HEK293 (cell line): Measurements from ENCODE around the gene RNF151.
"Not testable (repeated sequence)": the region's sequence is repeated elsewhere in the genome, so short reads cannot be mapped to it uniquely, and the experiment has no call there.

Source experiments
- CTCF ChIA-PET: fragments of 350-600 bp; formaldehyde crosslinking; extraction: SDS; loops from one replicate; lab custom pipeline; 2021; ENCODE audit warnings: antibody characterized with exemption; lab: Yijun Ruan, JAX
- POLR2A ChIA-PET: fragments of 300-600 bp; formaldehyde crosslinking; extraction: SDS; loops from one replicate; lab custom pipeline; 2020; ENCODE audit warnings: antibody characterized with exemption, inconsistent platforms; lab: Yijun Ruan, JAX
- H3K27ac ChIP-seq: fragments of 200-500 bp; sonication (Bioruptor generic); 2 replicates; pipeline ENCODE4 v1.5.1; 2014; ENCODE audit warnings: low read depth, low read length, control low read depth, inconsistent platforms; ENCODE audit errors: extremely low read depth
- H3K36me3 ChIP-seq, 2 experiments: fragments of 200-500 bp in 1 of 2; sonication (Bioruptor generic) in 1 of 2; 1 replicate in 1 of 2; 2 replicates in 1 of 2; pipeline ENCODE4 v1.5.1; 2014 to 2017; ENCODE audit warnings: inconsistent platforms in 2 of 2, low read length in 2 of 2; ENCODE audit not compliant: control insufficient read depth in 2 of 2, insufficient read depth in 1 of 2
- H3K4me1 ChIP-seq: fragments of 200-500 bp; sonication (Bioruptor generic); 2 replicates; pipeline ENCODE4 v1.5.1; 2014; ENCODE audit warnings: mild to moderate bottlenecking, low read length, inconsistent platforms; ENCODE audit not compliant: control insufficient read depth, insufficient read depth
- H3K4me3 ChIP-seq: 2 replicates; pipeline ENCODE4 v1.5.1; 2011; ENCODE audit warnings: low read depth, mild to moderate bottlenecking, control low read depth, low read length, moderate library complexity
- H3K9me3 ChIP-seq: fragments of 200-500 bp; sonication (Bioruptor generic); 2 replicates; pipeline ENCODE4 v1.5.1; 2014; ENCODE audit warnings: low read depth, low read length, inconsistent platforms; ENCODE audit not compliant: control insufficient read depth, insufficient read depth
- EGR2 ChIP-seq: fragments of 450-650 bp; formaldehyde crosslinking; IDR thresholded peaks from 2 replicates; pipeline ENCODE4 v1.5.1; 2016; ENCODE audit warnings: low read depth, missing biosample characterization, missing genetic modification characterization
- MYNN ChIP-seq: fragments of 450-650 bp; formaldehyde crosslinking; IDR thresholded peaks from 2 replicates; pipeline ENCODE4 v1.5.1; 2016; ENCODE audit warnings: missing biosample characterization, missing genetic modification characterization, borderline replicate concordance
- ZBTB8A ChIP-seq: fragments of 450-650 bp; formaldehyde crosslinking; IDR thresholded peaks from 2 replicates; pipeline ENCODE4 v1.5.1; 2016; ENCODE audit warnings: missing biosample characterization, missing genetic modification characterization
- ZFHX2 ChIP-seq: fragments of 450-650 bp; formaldehyde crosslinking; conservative IDR thresholded peaks from 2 replicates; pipeline ENCODE4 v1.5.1; 2016; ENCODE audit warnings: missing biosample characterization, missing genetic modification characterization
- ZIC2 ChIP-seq: fragments of 450-650 bp; formaldehyde crosslinking; IDR thresholded peaks from 2 replicates; pipeline ENCODE4 v1.5.1; 2016; ENCODE audit warnings: missing biosample characterization, missing genetic modification characterization
- ZNF175 ChIP-seq: fragments of 450-650 bp; formaldehyde crosslinking; IDR thresholded peaks from 2 replicates; pipeline ENCODE4 v1.5.1; 2016; ENCODE audit warnings: missing biosample characterization, missing genetic modification characterization
- ZNF239 ChIP-seq: fragments of 450-650 bp; formaldehyde crosslinking; IDR thresholded peaks from 2 replicates; pipeline ENCODE4 v1.5.1; 2016; ENCODE audit warnings: missing biosample characterization, missing genetic modification characterization
- ZNF335 ChIP-seq: fragments of 450-650 bp; formaldehyde crosslinking; conservative IDR thresholded peaks from 2 replicates; pipeline ENCODE4 v1.5.1; 2016; ENCODE audit warnings: missing biosample characterization, missing genetic modification characterization
- ZNF391 ChIP-seq: fragments of 450-650 bp; formaldehyde crosslinking; IDR thresholded peaks from 2 replicates; pipeline ENCODE4 v1.5.1; 2016; ENCODE audit warnings: low read depth, missing biosample characterization, missing genetic modification characterization, borderline replicate concordance
- ZNF433 ChIP-seq: fragments of 450-650 bp; formaldehyde crosslinking; IDR thresholded peaks from 2 replicates; pipeline ENCODE4 v1.5.1; 2016; ENCODE audit warnings: missing biosample characterization, missing genetic modification characterization, low read depth
- ZNF629 ChIP-seq: fragments of 450-650 bp; formaldehyde crosslinking; IDR thresholded peaks from 2 replicates; pipeline ENCODE4 v1.5.1; 2017; ENCODE audit warnings: missing biosample characterization, missing genetic modification characterization
- TF ChIP-seq, protein P1 (sequence below): fragments of 450-650 bp; formaldehyde crosslinking; IDR thresholded peaks from 2 replicates; pipeline ENCODE4 v1.5.1; 2016; ENCODE audit warnings: missing biosample characterization, missing genetic modification characterization

RNF151 gene

GRCh38 chr16:1936945-1937479 is 29.6 kb upstream of the RNF151 start:
- peak; percentile 58 for TF ChIP-seq ZIC2 (tag by site-specific recombination)
- no peak for TF ChIP-seq ZNF175
- TF ChIP-seq ZNF433 (tag by site-specific recombination) = no peak
- TF ChIP-seq, all 188 proteins: peak for 1
- CTCF ChIA-PET = no interaction called here
- H3K4me3 ChIP-seq = no peak overlapping the region
- H3K36me3 ChIP-seq = peaks cover 0 to 38% of the 10 kb centered on the region in 2 experiments; a peak in 2 of 3 replicates
- POLR2A ChIA-PET = no interaction called here
- no peaks in the 10 kb centered on the region for H3K9me3 ChIP-seq
- no peaks in the 10 kb centered on the region; the same call in 1 of the 2 replicates for H3K4me1 ChIP-seq
- no peak overlapping the region for H3K27ac ChIP-seq

DNA sequence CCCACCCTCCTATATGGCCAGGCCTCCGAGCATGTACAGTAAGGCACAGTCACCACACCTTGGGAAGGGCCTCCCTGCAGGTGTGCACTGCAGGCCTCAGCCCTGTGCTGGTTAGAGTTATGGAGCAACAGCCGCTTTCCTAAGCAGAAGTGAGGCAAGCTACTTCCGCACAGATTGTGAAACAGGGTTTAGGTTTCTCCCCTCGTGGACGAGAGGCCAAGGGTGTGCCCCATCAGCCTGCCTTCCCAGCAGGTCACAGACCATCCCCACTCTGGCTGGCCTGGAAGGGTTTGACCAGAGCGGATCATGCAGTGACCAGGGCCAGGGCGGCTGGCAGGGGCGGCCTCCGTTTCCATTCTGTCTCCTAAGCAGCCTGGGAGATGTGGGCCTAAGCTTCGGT is 28.3 kb upstream of the RNF151 start:
- ChIA-PET POLR2A (interaction anchor here (0.6 kb wide), 1 partner anchor 249 kb away, joined by 6 read pairs; no protein-coding TSS in a partner anchor), CTCF (no interaction called here)
- Histone ChIP-seq H3K4me1 (no peaks in the 10 kb centered on the region; the same call in 1 of the 2 replicates), H3K9me3 (no peaks in the 10 kb centered on the region), H3K27ac (no peak overlapping the region), H3K4me3 (no peak overlapping the region), H3K36me3 (peaks cover 0 to 38% of the 10 kb centered on the region in 2 experiments; a peak in 2 of 3 replicates)
- TF ChIP-seq ZBTB8A (tag by site-specific recombination) (no peak), ZNF391 (tag by site-specific recombination) (no peak), ZNF629 (no peak), ZNF335 (tag by site-specific recombination) (no peak), MYNN (tag by site-specific recombination) (no peak)
- TF ChIP-seq, protein P1, sequence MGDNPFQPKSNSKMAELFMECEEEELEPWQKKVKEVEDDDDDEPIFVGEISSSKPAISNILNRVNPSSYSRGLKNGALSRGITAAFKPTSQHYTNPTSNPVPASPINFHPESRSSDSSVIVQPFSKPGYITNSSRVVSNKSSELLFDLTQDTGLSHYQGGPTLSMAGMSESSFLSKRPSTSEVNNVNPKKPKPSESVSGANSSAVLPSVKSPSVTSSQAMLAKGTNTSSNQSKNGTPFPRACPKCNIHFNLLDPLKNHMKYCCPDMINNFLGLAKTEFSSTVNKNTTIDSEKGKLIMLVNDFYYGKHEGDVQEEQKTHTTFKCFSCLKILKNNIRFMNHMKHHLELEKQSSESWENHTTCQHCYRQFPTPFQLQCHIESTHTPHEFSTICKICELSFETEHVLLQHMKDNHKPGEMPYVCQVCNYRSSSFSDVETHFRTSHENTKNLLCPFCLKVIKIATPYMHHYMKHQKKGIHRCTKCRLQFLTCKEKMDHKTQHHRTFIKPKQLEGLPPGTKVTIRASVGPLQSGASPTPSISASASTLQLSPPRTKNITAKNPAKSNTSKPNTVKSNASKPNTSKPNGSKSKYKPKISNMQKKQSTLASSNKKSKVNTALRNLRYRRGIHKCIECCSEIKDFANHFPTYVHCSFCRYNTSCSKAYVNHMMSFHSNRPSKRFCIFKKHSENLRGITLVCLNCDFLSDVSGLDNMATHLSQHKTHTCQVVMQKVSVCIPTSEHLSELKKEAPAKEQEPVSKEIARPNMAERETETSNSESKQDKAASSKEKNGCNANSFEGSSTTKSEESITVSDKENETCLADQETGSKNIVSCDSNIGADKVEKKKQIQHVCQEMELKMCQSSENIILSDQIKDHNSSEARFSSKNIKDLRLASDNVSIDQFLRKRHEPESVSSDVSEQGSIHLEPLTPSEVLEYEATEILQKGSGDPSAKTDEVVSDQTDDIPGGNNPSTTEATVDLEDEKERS = no peak

DNA sequence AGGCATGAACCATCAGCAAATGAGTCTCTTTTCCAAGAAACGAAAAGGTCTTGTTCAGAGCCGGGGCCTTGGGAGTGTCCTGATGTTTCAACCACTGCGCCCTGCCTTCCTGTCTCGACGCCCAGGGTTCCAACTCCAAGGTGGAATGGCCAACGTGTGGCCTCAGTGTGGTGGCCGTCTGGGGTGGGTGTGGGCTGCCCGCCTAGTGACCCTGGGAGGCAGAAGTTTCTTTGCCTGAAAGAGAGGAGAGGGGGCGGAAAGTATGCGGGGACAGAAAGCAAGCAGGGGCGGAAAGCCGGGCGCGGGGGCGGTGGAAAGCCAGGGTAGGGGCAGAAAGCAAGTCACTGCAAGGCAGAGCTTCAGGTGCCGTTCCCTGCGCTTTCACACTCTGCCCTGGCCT is 27.7 kb upstream of the RNF151 start:
- Histone ChIP-seq H3K4me3 (no peak overlapping the region), H3K4me1 (no peaks in the 10 kb centered on the region; the same call in 1 of the 2 replicates), H3K9me3 (no peaks in the 10 kb centered on the region), H3K27ac (no peak overlapping the region), H3K36me3 (peaks cover 0 to 38% of the 10 kb centered on the region in 2 experiments; a peak in 2 of 3 replicates)
- ChIA-PET CTCF (no interaction called here), POLR2A (interaction anchor here (0.6 to 1.7 kb wide), 3 partner anchors 26 to 249 kb away, joined by 3 to 7 read pairs (median 6); partner anchors contain the start of gene RPS2)
- no peak for TF ChIP-seq ZNF239
- peak; percentile 83 for TF ChIP-seq ZFHX2 (tag by site-specific recombination)
- peak; percentile 89 for TF ChIP-seq EGR2 (tag by site-specific recombination)

GRCh38 chr16:1939833-1940232 is 26.8 kb upstream of the RNF151 start:
- CTCF ChIA-PET = interaction anchor here (0.7 to 2.6 kb wide), 3 partner anchors 11 to 74 kb away, joined by 3 to 19 read pairs (median 3); no protein-coding TSS in a partner anchor
- not testable (repeated sequence) for H3K27ac ChIP-seq, H3K4me3 ChIP-seq, H3K4me1 ChIP-seq, H3K9me3 ChIP-seq
- H3K36me3 ChIP-seq = peaks cover 0 to 38% of the 10 kb centered on the region in 2 experiments; a peak in 2 of 3 replicates
- POLR2A ChIA-PET = interaction anchor here (0.7 to 1.9 kb wide), 3 partner anchors 16 to 538 kb away, joined by 4 to 7 read pairs (median 5); partner anchors contain the start of gene RPS2
